Ishikawa (cell line): Measurements from ENCODE around the gene MRPS12.
A peak's percentile ranks its signal among the peaks of the same experiment; 100 is the strongest.

Experiments used
- CEBPB ChIP-seq: IDR thresholded peaks from 2 replicates; pipeline ENCODE4 v1.6.1; 2012
- CREB1 ChIP-seq: IDR thresholded peaks from 2 replicates; pipeline ENCODE4 v1.6.1; 2012; ENCODE audit warnings: low read depth
- EGR1 ChIP-seq: IDR thresholded peaks from 2 replicates; pipeline ENCODE4 v1.6.1; 2012
- EP300 ChIP-seq: IDR thresholded peaks from 2 replicates; pipeline ENCODE4 v1.6.1; 2012; ENCODE audit warnings: borderline replicate concordance
- FOXM1 ChIP-seq: IDR thresholded peaks from 2 replicates; pipeline ENCODE4 v1.6.1; 2012; ENCODE audit warnings: low read depth, borderline replicate concordance
- MAX ChIP-seq: IDR thresholded peaks from 2 replicates; pipeline ENCODE4 v1.6.1; 2012
- NFIC ChIP-seq: IDR thresholded peaks from 2 replicates; pipeline ENCODE4 v1.6.1; 2012
- RAD21 ChIP-seq: IDR thresholded peaks from 2 replicates; pipeline ENCODE4 v1.6.1; 2012; ENCODE audit warnings: low read depth
- TAF1 ChIP-seq: IDR thresholded peaks from 2 replicates; pipeline ENCODE4 v1.6.1; 2012; ENCODE audit warnings: low read depth, mild to moderate bottlenecking
- TCF12 ChIP-seq: IDR thresholded peaks from 2 replicates; pipeline ENCODE4 v1.6.1; 2012; ENCODE audit warnings: low read depth
- TEAD4 ChIP-seq: IDR thresholded peaks from 2 replicates; pipeline ENCODE4 v1.6.1; 2012
- YY1 ChIP-seq: IDR thresholded peaks from 2 replicates; pipeline ENCODE4 v1.6.1; 2012; ENCODE audit warnings: low read depth
- ZBTB7A ChIP-seq: IDR thresholded peaks from 2 replicates; pipeline ENCODE4 v1.6.1; 2012; ENCODE audit warnings: low read depth
- TF ChIP-seq, protein P1 (sequence below): IDR thresholded peaks from 2 replicates; pipeline ENCODE4 v1.6.1; 2012
- TF ChIP-seq, protein P2 (sequence below): IDR thresholded peaks from 2 replicates; pipeline ENCODE4 v1.6.1; 2012; ENCODE audit warnings: low read depth, mild to moderate bottlenecking

The MRPS12 gene

DNA sequence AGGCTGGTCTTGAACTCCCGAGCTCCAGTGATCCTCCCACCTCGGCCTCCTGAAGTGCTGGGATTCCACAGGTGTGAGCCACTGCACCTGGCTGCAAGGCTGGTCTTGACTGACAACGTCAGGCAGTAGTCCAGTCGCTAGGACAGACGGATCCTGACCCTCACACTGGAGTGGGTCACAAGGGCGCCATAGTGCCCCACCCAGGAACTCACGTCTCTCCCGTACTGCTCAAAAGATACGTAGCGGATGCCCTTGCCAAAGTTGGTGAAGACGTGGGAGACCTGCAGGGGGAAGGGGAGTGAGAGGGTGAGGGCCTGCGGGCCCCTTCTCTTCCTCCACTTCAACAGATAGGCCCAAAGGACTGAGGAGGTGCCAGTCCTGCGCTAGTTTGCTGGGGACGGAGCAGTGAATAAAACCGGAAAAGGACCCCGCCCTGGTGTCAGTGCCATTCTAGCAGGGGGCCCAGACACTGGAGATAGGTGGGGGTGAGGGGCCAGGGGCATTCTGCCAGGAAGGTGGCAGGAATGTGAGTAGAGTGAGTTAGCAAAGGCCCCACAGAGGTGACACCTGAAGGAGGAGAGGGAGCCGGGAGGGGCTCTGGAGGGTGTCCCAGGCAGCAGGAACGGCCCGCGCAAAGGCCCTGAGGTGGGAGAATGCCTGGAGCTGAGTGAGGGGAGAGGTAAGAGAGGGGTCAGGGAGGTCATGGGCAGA is 11.9 kb downstream of the MRPS12 start:
- no peak for TF ChIP-seq TAF1
- TF ChIP-seq TCF12: no peak
- no peak for TF ChIP-seq TEAD4
- TF ChIP-seq FOXM1: no peak
- no peak for TF ChIP-seq ZBTB7A

DNA sequence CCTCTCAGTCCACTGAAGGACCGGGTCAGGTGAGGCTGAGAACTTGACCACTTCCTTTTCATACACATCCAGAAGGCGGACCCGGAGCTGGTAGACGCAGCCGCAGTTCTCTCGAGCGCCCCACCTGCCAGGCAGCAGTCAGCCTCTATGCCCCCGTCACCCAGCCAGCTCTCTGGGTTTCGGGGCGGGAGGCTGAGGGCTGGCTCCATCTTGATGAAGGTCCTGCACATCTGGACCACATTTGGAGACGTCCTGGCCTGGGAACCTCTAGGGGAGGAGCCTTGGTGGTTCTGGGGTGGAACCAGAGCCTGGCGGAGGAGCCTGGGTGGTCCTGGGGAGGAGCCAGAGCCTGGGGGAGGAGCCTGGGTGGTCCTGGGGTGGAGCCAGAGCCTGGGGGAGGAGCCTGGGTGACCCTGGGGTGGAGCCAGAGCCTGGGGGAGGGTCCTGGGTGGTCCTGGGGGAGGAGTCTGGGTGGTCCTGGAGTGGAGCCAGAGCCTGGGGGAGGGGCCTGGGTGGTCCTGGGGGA is 14.3 kb downstream of the MRPS12 start:
- no peak for TF ChIP-seq EP300
- TF ChIP-seq YY1: no peak
- no peak for TF ChIP-seq EGR1
- no peak for TF ChIP-seq ZBTB7A
- no peak for TF ChIP-seq NFIC
- TF ChIP-seq TEAD4: no peak
- TF ChIP-seq, protein P1, sequence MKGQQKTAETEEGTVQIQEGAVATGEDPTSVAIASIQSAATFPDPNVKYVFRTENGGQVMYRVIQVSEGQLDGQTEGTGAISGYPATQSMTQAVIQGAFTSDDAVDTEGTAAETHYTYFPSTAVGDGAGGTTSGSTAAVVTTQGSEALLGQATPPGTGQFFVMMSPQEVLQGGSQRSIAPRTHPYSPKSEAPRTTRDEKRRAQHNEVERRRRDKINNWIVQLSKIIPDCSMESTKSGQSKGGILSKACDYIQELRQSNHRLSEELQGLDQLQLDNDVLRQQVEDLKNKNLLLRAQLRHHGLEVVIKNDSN: no peak
- TF ChIP-seq CREB1: no peak
- TF ChIP-seq TCF12: no peak
- TF ChIP-seq CEBPB: no peak
- no peak for TF ChIP-seq TAF1
- TF ChIP-seq, protein P2, sequence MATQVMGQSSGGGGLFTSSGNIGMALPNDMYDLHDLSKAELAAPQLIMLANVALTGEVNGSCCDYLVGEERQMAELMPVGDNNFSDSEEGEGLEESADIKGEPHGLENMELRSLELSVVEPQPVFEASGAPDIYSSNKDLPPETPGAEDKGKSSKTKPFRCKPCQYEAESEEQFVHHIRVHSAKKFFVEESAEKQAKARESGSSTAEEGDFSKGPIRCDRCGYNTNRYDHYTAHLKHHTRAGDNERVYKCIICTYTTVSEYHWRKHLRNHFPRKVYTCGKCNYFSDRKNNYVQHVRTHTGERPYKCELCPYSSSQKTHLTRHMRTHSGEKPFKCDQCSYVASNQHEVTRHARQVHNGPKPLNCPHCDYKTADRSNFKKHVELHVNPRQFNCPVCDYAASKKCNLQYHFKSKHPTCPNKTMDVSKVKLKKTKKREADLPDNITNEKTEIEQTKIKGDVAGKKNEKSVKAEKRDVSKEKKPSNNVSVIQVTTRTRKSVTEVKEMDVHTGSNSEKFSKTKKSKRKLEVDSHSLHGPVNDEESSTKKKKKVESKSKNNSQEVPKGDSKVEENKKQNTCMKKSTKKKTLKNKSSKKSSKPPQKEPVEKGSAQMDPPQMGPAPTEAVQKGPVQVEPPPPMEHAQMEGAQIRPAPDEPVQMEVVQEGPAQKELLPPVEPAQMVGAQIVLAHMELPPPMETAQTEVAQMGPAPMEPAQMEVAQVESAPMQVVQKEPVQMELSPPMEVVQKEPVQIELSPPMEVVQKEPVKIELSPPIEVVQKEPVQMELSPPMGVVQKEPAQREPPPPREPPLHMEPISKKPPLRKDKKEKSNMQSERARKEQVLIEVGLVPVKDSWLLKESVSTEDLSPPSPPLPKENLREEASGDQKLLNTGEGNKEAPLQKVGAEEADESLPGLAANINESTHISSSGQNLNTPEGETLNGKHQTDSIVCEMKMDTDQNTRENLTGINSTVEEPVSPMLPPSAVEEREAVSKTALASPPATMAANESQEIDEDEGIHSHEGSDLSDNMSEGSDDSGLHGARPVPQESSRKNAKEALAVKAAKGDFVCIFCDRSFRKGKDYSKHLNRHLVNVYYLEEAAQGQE: no peak
- no peak for TF ChIP-seq MAX
- TF ChIP-seq RAD21: no peak

GRCh38 chr19:38945562-38946228 is 15.0 kb downstream of the MRPS12 start:
- TF ChIP-seq TEAD4 (no peak), RAD21 (no peak), MAX (no peak), NFIC (no peak), FOXM1 (no peak), TAF1 (no peak), CEBPB (no peak), ZBTB7A (no peak), TCF12 (no peak), EP300 (no peak), YY1 (no peak), EGR1 (no peak)
- TF ChIP-seq, protein P1: no peak

DNA sequence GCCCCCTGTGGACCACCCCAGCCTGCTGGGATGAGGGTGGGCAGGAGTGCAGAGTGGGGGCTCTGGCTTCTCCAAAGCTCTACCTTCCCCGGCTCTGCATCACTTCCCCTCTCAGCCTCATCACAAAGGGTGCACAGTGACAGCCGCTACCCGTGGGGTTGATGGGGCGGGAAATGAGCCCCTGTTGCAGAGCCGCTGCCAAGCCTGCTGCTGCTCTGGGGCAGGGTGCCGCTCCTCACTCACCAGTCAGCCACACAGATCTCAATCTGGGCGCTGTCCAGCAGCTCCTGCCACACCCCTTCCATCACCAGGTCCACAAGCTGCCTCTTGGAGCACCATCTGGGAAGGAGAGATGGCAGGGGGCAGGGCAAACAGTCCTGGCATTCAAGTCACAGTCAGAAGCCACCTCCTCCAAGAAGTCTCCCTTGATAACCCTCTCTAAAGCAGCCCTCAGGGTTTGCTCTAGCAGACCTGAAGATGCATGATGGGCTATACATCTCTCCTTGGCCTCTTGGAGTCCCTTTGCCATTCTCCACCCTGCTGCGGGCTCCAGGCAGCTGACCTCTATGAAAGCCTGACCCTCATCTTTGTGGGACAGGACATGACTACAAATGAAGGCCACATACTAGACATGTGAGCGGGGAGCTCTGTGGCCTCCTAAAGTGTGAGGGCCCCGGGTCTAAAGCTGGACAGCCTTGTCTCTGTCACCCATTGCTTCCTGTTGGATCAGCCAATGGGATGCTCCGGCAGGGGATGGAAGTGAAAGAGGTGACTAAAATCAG is 15.7 kb downstream of the MRPS12 start:
- TF ChIP-seq CEBPB (no peak), ZBTB7A (no peak)
- TF ChIP-seq, protein P2: peak; percentile 76

DNA sequence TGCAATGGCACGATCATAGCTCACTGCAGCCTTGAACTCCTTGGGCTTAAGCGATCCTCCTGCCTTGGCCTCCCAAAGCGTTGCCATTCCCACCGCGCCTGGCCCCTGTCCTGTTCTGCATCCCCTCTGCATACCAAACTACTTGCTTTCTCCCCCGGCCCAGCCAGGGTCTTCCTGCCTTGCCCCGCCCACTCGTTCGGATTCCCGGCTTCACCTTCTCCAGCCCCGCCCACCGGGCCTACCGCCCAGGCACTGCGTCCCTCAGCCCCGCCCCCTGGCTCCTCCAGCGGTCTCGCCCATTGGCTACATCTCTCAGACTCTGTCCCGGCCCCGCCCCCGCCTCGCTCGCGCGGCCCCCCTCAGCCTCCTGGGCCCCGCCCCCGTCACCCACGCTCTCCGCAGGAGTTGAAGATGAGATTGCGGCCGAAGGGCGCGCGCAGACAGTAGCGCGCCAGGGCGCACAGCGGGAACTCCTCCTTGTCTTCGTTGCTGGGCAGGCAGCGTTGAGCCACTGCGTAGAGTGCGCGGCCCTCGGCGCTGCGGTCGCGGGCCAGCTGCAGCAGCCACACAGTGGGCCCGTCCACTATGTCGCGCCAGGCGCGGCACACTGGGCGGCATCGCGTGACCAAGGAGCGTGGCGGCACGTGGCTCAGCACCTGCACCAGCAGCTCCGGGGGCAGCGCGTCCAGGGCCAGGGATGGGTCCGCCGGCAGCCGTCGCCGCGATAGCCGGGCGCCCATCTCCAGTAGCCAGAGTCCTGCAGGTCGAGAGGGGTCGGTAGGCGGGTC is 19.0 kb downstream of the MRPS12 start:
- TF ChIP-seq, protein P1: peak; percentile 63
- no peak for TF ChIP-seq FOXM1
- TF ChIP-seq YY1: no peak
- no peak for TF ChIP-seq CEBPB
- no peak for TF ChIP-seq RAD21
- no peak; the same call in 1 of the 2 replicates for TF ChIP-seq ZBTB7A
- TF ChIP-seq, protein P2: no peak
- peak; percentile 97 for TF ChIP-seq MAX
- TF ChIP-seq NFIC: no peak
- no peak for TF ChIP-seq TAF1
- no peak for TF ChIP-seq CREB1
- TF ChIP-seq TEAD4: no peak; the same call in 1 of the 2 replicates
- no peak for TF ChIP-seq EP300
- TF ChIP-seq TCF12: no peak
- TF ChIP-seq EGR1: peak; percentile 91
